ENCODE results near the gene CD79B. TPM values are rescaled to one million over a fixed set of nuclear protein-coding genes. Genes with fewer than 3 reads are reported as not detected.

CD79B gene
- total RNA-seq, 1 experiment from 2014 or later: 0.59 TPM

GRCh38 chr17:63960006-63960405, 27.9 kb upstream of the CD79B start (continued):
- TF ChIP-seq JUND (IDR thresholded peaks at IDR 0.05) (no peak), ZNF274 (IDR thresholded peaks at IDR 0.05; ENCODE audit: low read depth, low read length) (no peak), SIN3A (IDR thresholded peaks at IDR 0.05; ENCODE audit: low read depth) (no peak), CBX3 (IDR thresholded peaks at IDR 0.05; ENCODE audit: low read depth) (no peak), SRF (IDR thresholded peaks at IDR 0.05; ENCODE audit: low read depth) (no peak), YY1 (IDR thresholded peaks at IDR 0.05; ENCODE audit: extremely low read depth, insufficient replicate concordance, low read depth, low read length) (no peak), EZH2phosphoT487 (IDR thresholded peaks at IDR 0.05; ENCODE audit: borderline replicate concordance) (no peak)

- no peak overlapping the region for H3K27ac ChIP-seq (ENCODE audit: low read depth, low read length)
- H2AFZ ChIP-seq (ENCODE audit: low read depth, low read length, poor library complexity, severe bottlenecking): no peak overlapping the region
- H4K20me1 ChIP-seq (ENCODE audit: insufficient read depth): no peaks in the 10 kb centered on the region
- no peak for ATAC-seq
- H3K9ac ChIP-seq (ENCODE audit: low read length): no peak overlapping the region
- POLR2A ChIA-PET: no interaction called here
- no peaks in the 10 kb centered on the region for H3K27me3 ChIP-seq (ENCODE audit: insufficient read depth, low read length)
- intact Hi-C loops (cut with micrococcal nuclease): no loop called here
- BruUV-seq (replicated peaks): no TSS peak
- H3K4me3 ChIP-seq (replicated peaks in 1 of 2; ENCODE audit: low read depth in 1 of 2, low read length in 2 of 2): no peak overlapping the region
- H3K79me2 ChIP-seq (ENCODE audit: insufficient read depth, low read length): no peaks in the 10 kb centered on the region
- H3K36me3 ChIP-seq (ENCODE audit: control insufficient read depth in 1 of 2, insufficient read depth in 2 of 2, low read length in 2 of 2): no peaks in the 10 kb centered on the region
- TF ChIP-seq REST (IDR thresholded peaks at IDR 0.05; ENCODE audit: low read depth): no peak
- TF ChIP-seq SRF (IDR thresholded peaks at IDR 0.05; ENCODE audit: low read depth): no peak
- no peak for TF ChIP-seq EGR1 (IDR thresholded peaks at IDR 0.05; ENCODE audit: low read depth)
- no peak for TF ChIP-seq SIN3A (IDR thresholded peaks at IDR 0.05; ENCODE audit: low read depth)
- TF ChIP-seq EZH2 (IDR thresholded peaks at IDR 0.05): no peak
- no peak for TF ChIP-seq ZNF274 (IDR thresholded peaks at IDR 0.05; ENCODE audit: low read depth, low read length)
- no peak for TF ChIP-seq CEBPB (IDR thresholded peaks at IDR 0.05; ENCODE audit: low read depth)
- TF ChIP-seq SP1 (IDR thresholded peaks at IDR 0.05; ENCODE audit: low read depth): no peak
- TF ChIP-seq TCF7L2 (IDR thresholded peaks at IDR 0.05; ENCODE audit: borderline replicate concordance, extremely low read depth, insufficient read depth, insufficient read length): no peak
- no peak for TF ChIP-seq FOSL1 (IDR thresholded peaks at IDR 0.05; ENCODE audit: low read depth)
- no peak for TF ChIP-seq MAX (IDR thresholded peaks at IDR 0.05)
- TF ChIP-seq ZFX (IDR thresholded peaks at IDR 0.05): no peak
- TF ChIP-seq CTCF (IDR thresholded peaks at IDR 0.05 in 2 of 3, conservative IDR thresholded peaks at IDR 0.05 in 1 of 3; ENCODE audit: borderline replicate concordance in 1 of 3, insufficient read depth in 1 of 3, low read depth in 2 of 3, low read length in 2 of 3): no peak
- DNase-seq (ENCODE audit: low read depth, low spot score): no peak
- peaks cover 4 to 11% of the 10 kb centered on the region in 2 experiments; a peak in 3 of 4 replicates for H3K4me1 ChIP-seq (ENCODE audit: control insufficient read depth in 1 of 2, insufficient read depth in 2 of 2, low read length in 2 of 2)
- H3K4me2 ChIP-seq (ENCODE audit: low read length): no peak overlapping the region
- H3K9me2 ChIP-seq (ENCODE audit: insufficient read depth): no peaks in the 10 kb centered on the region
- H3K9me3 ChIP-seq (ENCODE audit: control insufficient read depth in 1 of 2, insufficient read depth in 1 of 2, low read depth in 1 of 2, low read length in 2 of 2): no peaks in the 10 kb centered on the region
- CTCF ChIA-PET: interaction anchor here (1.5 to 4.0 kb wide), 3 partner anchors 10 to 38 kb away, joined by 4 to 29 read pairs (median 4); partner anchors contain the start of gene GH1
- RAD21 ChIA-PET (ENCODE audit: low non-redundant PET in 1 of 2, low total read pairs in 2 of 2, uncharacterized antibody in 2 of 2, unreplicated experiment in 2 of 2): no interaction called here
Observed at GRCh38 chr17:63956296-63956920, 24.3 kb upstream of the CD79B start.

All from HCT116 (cell line).